HepG2 (cell line): Measurements from ENCODE around the gene NFRKB. TPM values are rescaled to one million over a fixed set of nuclear protein-coding genes. Genes with fewer than 3 reads are reported as not detected.

ENCODE experiments used
- AKAP8 ChIP-seq: sonication (generic); formaldehyde crosslinking; IDR thresholded peaks from 2 replicates; pipeline ENCODE4 v1.5.1; 2020; ENCODE audit warnings: mild to moderate bottlenecking, missing genetic modification reagents
- ATAD3A ChIP-seq: sonication (generic); formaldehyde crosslinking; IDR thresholded peaks from 2 replicates; pipeline ENCODE4 v1.4.0; 2020; ENCODE audit warnings: missing genetic modification reagents
- CEBPG ChIP-seq: IDR thresholded peaks from 2 replicates; pipeline ENCODE4 v1.6.1; 2016
- ETV6 ChIP-seq: sonication (generic); formaldehyde crosslinking; conservative IDR thresholded peaks from 2 replicates; pipeline ENCODE4 v1.4.0; 2020; ENCODE audit warnings: missing genetic modification reagents
- HOXA3 ChIP-seq: sonication (generic); formaldehyde crosslinking; IDR thresholded peaks from 2 replicates; pipeline ENCODE4 v1.5.0; 2020; ENCODE audit warnings: missing genetic modification reagents
- KMT2B ChIP-seq: IDR thresholded peaks from 2 replicates; pipeline ENCODE4 v1.6.1; 2016; ENCODE audit warnings: missing genetic modification reagents, missing compliant biosample characterization
- NONO ChIP-seq, 2 experiments: fragments of 450-650 bp in 1 of 2; sonication (generic) in 1 of 2; formaldehyde crosslinking in 1 of 2; IDR thresholded peaks in 1 of 2; conservative IDR thresholded peaks in 1 of 2; 2 replicates each; pipeline versions ENCODE4 v1.6.1 to v1.8.0; 2017 to 2022; ENCODE audit warnings: mild to moderate bottlenecking in 1 of 2, missing genetic modification reagents in 1 of 2, moderate library complexity in 1 of 2
- NR2C2 ChIP-seq: sonication (generic); formaldehyde crosslinking; IDR thresholded peaks from 2 replicates; pipeline ENCODE4 v1.4.0; 2020; ENCODE audit warnings: missing genetic modification reagents, mild to moderate bottlenecking, moderate library complexity, borderline replicate concordance
- POLR2G ChIP-seq: fragments of 200-400 bp; formaldehyde crosslinking; IDR thresholded peaks from 2 replicates; pipeline ENCODE4 v1.6.1; 2018; ENCODE audit warnings: mild to moderate bottlenecking, low read depth, low read length, moderate library complexity
- RFX5 ChIP-seq: IDR thresholded peaks from 2 replicates; pipeline ENCODE4 v1.6.1; 2011; ENCODE audit warnings: low read depth, low read length, improper control_type of control experiment
- SSRP1 ChIP-seq: IDR thresholded peaks from 2 replicates; pipeline ENCODE4 v1.6.1; 2016; ENCODE audit warnings: control low read depth
- TCF7 ChIP-seq: sonication (generic); IDR thresholded peaks from 2 replicates; pipeline ENCODE4 v1.6.1; 2016; ENCODE audit warnings: antibody characterized with exemption, low read depth
- ZNF205 ChIP-seq: IDR thresholded peaks from 2 replicates; pipeline ENCODE4 v1.6.1; 2018; ENCODE audit warnings: missing biosample characterization, missing genetic modification reagents
- ZNF24 ChIP-seq: fragments of 450-650 bp; IDR thresholded peaks from 2 replicates; pipeline ENCODE4 v1.6.1; 2017; ENCODE audit warnings: antibody characterized with exemption, mild to moderate bottlenecking
- ZNF343 ChIP-seq: sonication (generic); formaldehyde crosslinking; IDR thresholded peaks from 2 replicates; pipeline ENCODE4 v1.4.0; 2020; ENCODE audit warnings: mild to moderate bottlenecking, missing genetic modification reagents
- ZNF44 ChIP-seq: sonication (generic); formaldehyde crosslinking; IDR thresholded peaks from 2 replicates; pipeline ENCODE4 v1.5.1; 2020; ENCODE audit warnings: mild to moderate bottlenecking, missing genetic modification reagents
- ZNF530 ChIP-seq: sonication (generic); formaldehyde crosslinking; IDR thresholded peaks from 2 replicates; pipeline ENCODE4 v1.5.0; 2020; ENCODE audit warnings: low read depth, mild to moderate bottlenecking, missing genetic modification reagents
- ZNF577 ChIP-seq: sonication (generic); formaldehyde crosslinking; IDR thresholded peaks from 2 replicates; pipeline ENCODE4 v1.4.0; 2020; ENCODE audit warnings: mild to moderate bottlenecking, low read depth, missing genetic modification reagents, borderline replicate concordance
- ZNF619 ChIP-seq: sonication (generic); formaldehyde crosslinking; IDR thresholded peaks from 2 replicates; pipeline ENCODE4 v1.4.0; 2020; ENCODE audit warnings: mild to moderate bottlenecking, missing genetic modification reagents
- ZNF672 ChIP-seq: sonication (generic); formaldehyde crosslinking; IDR thresholded peaks from 2 replicates; pipeline ENCODE4 v1.8.1; 2022; ENCODE audit warnings: missing genetic modification reagents
- ZNF713 ChIP-seq: sonication (generic); formaldehyde crosslinking; IDR thresholded peaks from 2 replicates; pipeline ENCODE4 v1.4.0; 2020; ENCODE audit warnings: mild to moderate bottlenecking, missing genetic modification reagents
- polyA plus RNA-seq, 8 experiments: library from polyadenylated mRNA; depleted of rRNA in 3 of 8; stranded (reverse) in 7 of 8; unstranded in 1 of 8; fragments of >200 nt; fragmentation: Illumina TruSeq in 4 of 8; extraction: Trizol in 4 of 8; gene quantifications; 2 replicates each; pipeline versions ENCODE4 v1.2.1 to v1.2.3, GENCODE V29; 2011 to 2016; ENCODE audit warnings: low read depth in 4 of 8, missing spikeins in 1 of 8, mixed read lengths in 1 of 8; ENCODE audit not compliant: insufficient read depth in 1 of 8
- total RNA-seq, 5 experiments: library from RNA; depleted of rRNA; stranded (reverse); fragments of >200 nt; fragmentation: Illumina TruSeq; extraction: Trizol; gene quantifications; 2 replicates each; pipeline ENCODE4 v1.2.3, GENCODE V29; 2016; ENCODE audit warnings: low read depth in 1 of 5
- TF ChIP-seq, protein P1 (sequence below): sonication (generic); formaldehyde crosslinking; IDR thresholded peaks from 2 replicates; pipeline ENCODE4 v1.4.0; 2020; ENCODE audit warnings: missing genetic modification reagents
- TF ChIP-seq, protein P2 (sequence below), 2 experiments: fragments of 450-650 bp in 1 of 2; sonication (generic) in 1 of 2; formaldehyde crosslinking; IDR thresholded peaks; 2 replicates each; pipeline versions ENCODE4 v1.5.0 to v1.8.0; 2020 to 2022; ENCODE audit warnings: mild to moderate bottlenecking in 1 of 2, missing genetic modification reagents in 1 of 2
- TF ChIP-seq, protein P3 (sequence below): sonication (generic); formaldehyde crosslinking; IDR thresholded peaks from 2 replicates; pipeline ENCODE4 v1.9.0; 2022; ENCODE audit warnings: missing genetic modification reagents, mild to moderate bottlenecking, borderline replicate concordance
- TF ChIP-seq, protein P4 (sequence below): sonication (generic); formaldehyde crosslinking; IDR thresholded peaks from 2 replicates; pipeline ENCODE4 v1.5.0; 2020; ENCODE audit warnings: mild to moderate bottlenecking, missing genetic modification reagents, moderate library complexity

The NFRKB gene
- total and polyA plus RNA-seq, 2 of the 13 experiments (the other 11 are each of a cell fraction or from before 2014, with no cell fraction given): 22.9 to 23.7 TPM

DNA sequence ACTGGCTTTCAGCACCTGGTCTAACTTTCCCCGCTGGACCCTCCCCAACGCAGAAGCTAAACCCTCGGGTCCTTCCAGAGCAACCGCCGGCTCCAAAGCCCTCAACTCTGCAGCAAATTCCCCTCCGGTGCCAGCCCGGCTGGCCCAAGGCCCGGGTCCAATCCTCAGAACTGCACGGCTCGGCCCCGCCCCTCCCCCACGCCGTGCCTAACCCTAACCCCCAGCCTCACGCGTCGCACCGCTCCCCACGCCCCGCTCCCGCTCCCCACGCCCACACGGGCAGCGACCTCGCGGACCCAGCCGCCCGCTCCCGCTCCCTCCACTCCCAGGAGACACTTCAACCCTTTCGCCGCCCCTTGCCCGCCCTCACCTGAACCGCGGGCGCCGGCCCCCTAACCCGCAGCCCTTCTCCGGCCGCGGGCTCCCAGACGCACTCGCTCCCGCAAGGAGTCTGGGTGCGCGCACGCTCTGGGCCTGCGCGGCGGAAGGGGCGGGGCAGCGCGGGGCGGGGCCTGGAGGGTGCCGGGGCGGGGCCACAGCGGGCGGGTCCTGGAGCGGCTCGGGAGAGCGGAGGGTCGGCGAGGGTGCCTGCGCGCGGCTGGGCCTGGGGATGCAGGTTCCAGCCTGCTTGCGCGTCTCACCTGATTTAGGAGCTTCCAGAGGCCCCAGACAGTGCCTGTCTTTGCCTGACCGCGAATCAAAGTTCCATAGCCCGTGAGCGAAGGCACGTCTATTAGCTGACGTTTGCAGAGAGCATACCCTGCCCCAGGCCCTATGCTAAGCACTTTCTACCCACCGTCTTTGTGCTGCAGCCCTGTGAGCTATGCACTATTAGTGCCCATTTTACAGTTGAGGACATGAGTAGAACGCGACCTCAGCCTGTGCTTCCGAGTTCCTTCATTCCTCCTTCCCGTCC, at the start of gene NFRKB (continued):
- TF ChIP-seq, protein P1, sequence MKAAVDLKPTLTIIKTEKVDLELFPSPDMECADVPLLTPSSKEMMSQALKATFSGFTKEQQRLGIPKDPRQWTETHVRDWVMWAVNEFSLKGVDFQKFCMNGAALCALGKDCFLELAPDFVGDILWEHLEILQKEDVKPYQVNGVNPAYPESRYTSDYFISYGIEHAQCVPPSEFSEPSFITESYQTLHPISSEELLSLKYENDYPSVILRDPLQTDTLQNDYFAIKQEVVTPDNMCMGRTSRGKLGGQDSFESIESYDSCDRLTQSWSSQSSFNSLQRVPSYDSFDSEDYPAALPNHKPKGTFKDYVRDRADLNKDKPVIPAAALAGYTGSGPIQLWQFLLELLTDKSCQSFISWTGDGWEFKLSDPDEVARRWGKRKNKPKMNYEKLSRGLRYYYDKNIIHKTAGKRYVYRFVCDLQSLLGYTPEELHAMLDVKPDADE: peak; percentile 82; the same call in 1 of the 2 replicates
- peak; percentile 56; the same call in 1 of the 2 replicates for TF ChIP-seq AKAP8
- TF ChIP-seq NR2C2 (CRISPR knock-in tag): no peak
- 0 out of 2 replicates have a peak, but pooled peaks have one; percentile 21 for TF ChIP-seq HOXA3
- TF ChIP-seq RFX5: no peak
- TF ChIP-seq ZNF205 (CRISPR knock-in tag): no peak
- no peak for TF ChIP-seq NONO (IDR thresholded peaks at IDR 0.05)
- peak; percentile 78; the same call in 1 of the 2 replicates for TF ChIP-seq NONO (CRISPR knock-in tag; conservative IDR thresholded peaks at IDR 0.05)
- TF ChIP-seq ZNF24: no peak
- no peak; the same call in 1 of the 2 replicates for TF ChIP-seq ETV6 (CRISPR knock-in tag)
- TF ChIP-seq KMT2B (CRISPR knock-in tag): peak; percentile 79; the same call in 1 of the 2 replicates
- TF ChIP-seq ZNF343: 0 out of 2 replicates have a peak, but pooled peaks have one; percentile 35
- no peak for TF ChIP-seq ZNF577 (CRISPR knock-in tag)
- TF ChIP-seq ATAD3A: no peak
- no peak for TF ChIP-seq ZNF672 (CRISPR knock-in tag)
- TF ChIP-seq ZNF530 (CRISPR knock-in tag): no peak
- TF ChIP-seq, protein P2, sequence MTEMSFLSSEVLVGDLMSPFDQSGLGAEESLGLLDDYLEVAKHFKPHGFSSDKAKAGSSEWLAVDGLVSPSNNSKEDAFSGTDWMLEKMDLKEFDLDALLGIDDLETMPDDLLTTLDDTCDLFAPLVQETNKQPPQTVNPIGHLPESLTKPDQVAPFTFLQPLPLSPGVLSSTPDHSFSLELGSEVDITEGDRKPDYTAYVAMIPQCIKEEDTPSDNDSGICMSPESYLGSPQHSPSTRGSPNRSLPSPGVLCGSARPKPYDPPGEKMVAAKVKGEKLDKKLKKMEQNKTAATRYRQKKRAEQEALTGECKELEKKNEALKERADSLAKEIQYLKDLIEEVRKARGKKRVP (CRISPR knock-in tag; IDR thresholded peaks at IDR 0.05): no peak
- TF ChIP-seq, protein P3, sequence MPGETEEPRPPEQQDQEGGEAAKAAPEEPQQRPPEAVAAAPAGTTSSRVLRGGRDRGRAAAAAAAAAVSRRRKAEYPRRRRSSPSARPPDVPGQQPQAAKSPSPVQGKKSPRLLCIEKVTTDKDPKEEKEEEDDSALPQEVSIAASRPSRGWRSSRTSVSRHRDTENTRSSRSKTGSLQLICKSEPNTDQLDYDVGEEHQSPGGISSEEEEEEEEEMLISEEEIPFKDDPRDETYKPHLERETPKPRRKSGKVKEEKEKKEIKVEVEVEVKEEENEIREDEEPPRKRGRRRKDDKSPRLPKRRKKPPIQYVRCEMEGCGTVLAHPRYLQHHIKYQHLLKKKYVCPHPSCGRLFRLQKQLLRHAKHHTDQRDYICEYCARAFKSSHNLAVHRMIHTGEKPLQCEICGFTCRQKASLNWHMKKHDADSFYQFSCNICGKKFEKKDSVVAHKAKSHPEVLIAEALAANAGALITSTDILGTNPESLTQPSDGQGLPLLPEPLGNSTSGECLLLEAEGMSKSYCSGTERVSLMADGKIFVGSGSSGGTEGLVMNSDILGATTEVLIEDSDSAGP (CRISPR knock-in tag): peak; percentile 41
- TF ChIP-seq ZNF44 (CRISPR knock-in tag): no peak
- TF ChIP-seq SSRP1 (CRISPR knock-in tag): no peak
- TF ChIP-seq ZNF713 (CRISPR knock-in tag): no peak
- TF ChIP-seq CEBPG (CRISPR knock-in tag): no peak
- peak; percentile 85 for TF ChIP-seq POLR2G
- TF ChIP-seq ZNF619 (CRISPR knock-in tag): 0 out of 2 replicates have a peak, but pooled peaks have one; percentile 79
- TF ChIP-seq, protein P4, sequence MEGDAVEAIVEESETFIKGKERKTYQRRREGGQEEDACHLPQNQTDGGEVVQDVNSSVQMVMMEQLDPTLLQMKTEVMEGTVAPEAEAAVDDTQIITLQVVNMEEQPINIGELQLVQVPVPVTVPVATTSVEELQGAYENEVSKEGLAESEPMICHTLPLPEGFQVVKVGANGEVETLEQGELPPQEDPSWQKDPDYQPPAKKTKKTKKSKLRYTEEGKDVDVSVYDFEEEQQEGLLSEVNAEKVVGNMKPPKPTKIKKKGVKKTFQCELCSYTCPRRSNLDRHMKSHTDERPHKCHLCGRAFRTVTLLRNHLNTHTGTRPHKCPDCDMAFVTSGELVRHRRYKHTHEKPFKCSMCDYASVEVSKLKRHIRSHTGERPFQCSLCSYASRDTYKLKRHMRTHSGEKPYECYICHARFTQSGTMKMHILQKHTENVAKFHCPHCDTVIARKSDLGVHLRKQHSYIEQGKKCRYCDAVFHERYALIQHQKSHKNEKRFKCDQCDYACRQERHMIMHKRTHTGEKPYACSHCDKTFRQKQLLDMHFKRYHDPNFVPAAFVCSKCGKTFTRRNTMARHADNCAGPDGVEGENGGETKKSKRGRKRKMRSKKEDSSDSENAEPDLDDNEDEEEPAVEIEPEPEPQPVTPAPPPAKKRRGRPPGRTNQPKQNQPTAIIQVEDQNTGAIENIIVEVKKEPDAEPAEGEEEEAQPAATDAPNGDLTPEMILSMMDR: peak; percentile 30; the same call in 1 of the 2 replicates
- TF ChIP-seq TCF7: no peak
